Thoracic aorta (tissue), 2 donors: ENCODE measurements around the gene TMEM266. TPM values are rescaled to one million over a fixed set of nuclear protein-coding genes. Genes with fewer than 3 reads are reported as not detected.

ENCODE experiments used
- ATAC-seq: fragments of 150-250 bp; one replicate; pipeline ENCODE4 v1.8.0; 2017; ENCODE audit warnings: low read depth; ENCODE audit not compliant: insufficient number of reproducible peaks, low FRiP score
- DNase-seq: peaks from one replicate; pipeline ENCODE4 v3.0.0-alpha.2; 2020; ENCODE audit warnings: low spot score
- H3K27ac ChIP-seq, 2 donors: fragments of 200-600 bp; sonication (generic); 1 replicate in 1 of 2; 2 replicates in 1 of 2; pipeline ENCODE4 v1.5.1; 2016; ENCODE audit warnings: mild to moderate bottlenecking in 2 of 2, moderate library complexity in 2 of 2
- H3K27me3 ChIP-seq: fragments of 200-600 bp; sonication (generic); replicated peaks from 2 replicates; pipeline ENCODE4 v1.6.0; 2016; ENCODE audit warnings: mild to moderate bottlenecking; ENCODE audit not compliant: insufficient read depth
- H3K36me3 ChIP-seq: fragments of 200-600 bp; sonication (generic); one replicate; pipeline ENCODE4 v1.5.1; 2016
- H3K4me1 ChIP-seq, 2 donors: fragments of 200-600 bp; sonication (generic); 1 replicate in 1 of 2; 2 replicates in 1 of 2; pipeline versions ENCODE4 v1.5.1 to v1.6.0; 2016; ENCODE audit warnings: low read depth in 2 of 2, mild to moderate bottlenecking in 1 of 2; ENCODE audit not compliant: control insufficient read depth in 1 of 2
- H3K4me3 ChIP-seq: fragments of 200-600 bp; sonication (generic); 2 replicates; pipeline ENCODE4 v1.5.1; 2016; ENCODE audit warnings: mild to moderate bottlenecking
- H3K9me3 ChIP-seq: fragments of 200-600 bp; sonication (generic); 2 replicates; pipeline ENCODE4 v1.5.1; 2016
- total RNA-seq, 2 donors: library from RNA; depleted of rRNA; stranded (reverse); fragments of >200 nt; gene quantifications; one replicate each; pipeline versions ENCODE4 v1.1.0 to v1.2.3, GENCODE V29; 2016
- TF ChIP-seq, protein P1 (sequence below): fragments of 200-600 bp; sonication (generic); IDR thresholded peaks from one replicate; pipeline ENCODE4 v1.5.1; 2019; ENCODE audit warnings: antibody characterized with exemption

Gene TMEM266
- total RNA-seq, 2 donors from 2014 or later = not detected

DNA sequence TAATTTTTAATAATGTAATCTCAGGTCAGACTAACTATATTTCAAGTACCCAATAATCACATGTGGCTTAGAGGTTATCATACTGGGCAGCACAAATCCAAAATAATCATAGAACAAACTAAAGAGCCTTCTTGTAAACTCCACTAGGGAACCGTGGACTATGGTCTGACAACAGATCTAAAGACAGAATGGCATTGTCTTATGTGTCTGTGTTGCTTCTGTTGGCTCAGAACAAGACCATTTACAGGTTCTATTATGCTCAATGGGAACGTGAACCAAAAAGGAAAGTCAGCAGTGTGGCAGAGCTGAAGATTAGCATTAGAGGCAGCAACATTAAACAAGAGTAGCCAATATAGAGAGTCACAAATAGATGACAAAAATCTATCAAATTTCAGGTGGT lies 176.6 kb downstream of the TMEM266 start:
- no peaks in the 10 kb centered on the region for H3K27me3 ChIP-seq
- TF ChIP-seq, protein P1, sequence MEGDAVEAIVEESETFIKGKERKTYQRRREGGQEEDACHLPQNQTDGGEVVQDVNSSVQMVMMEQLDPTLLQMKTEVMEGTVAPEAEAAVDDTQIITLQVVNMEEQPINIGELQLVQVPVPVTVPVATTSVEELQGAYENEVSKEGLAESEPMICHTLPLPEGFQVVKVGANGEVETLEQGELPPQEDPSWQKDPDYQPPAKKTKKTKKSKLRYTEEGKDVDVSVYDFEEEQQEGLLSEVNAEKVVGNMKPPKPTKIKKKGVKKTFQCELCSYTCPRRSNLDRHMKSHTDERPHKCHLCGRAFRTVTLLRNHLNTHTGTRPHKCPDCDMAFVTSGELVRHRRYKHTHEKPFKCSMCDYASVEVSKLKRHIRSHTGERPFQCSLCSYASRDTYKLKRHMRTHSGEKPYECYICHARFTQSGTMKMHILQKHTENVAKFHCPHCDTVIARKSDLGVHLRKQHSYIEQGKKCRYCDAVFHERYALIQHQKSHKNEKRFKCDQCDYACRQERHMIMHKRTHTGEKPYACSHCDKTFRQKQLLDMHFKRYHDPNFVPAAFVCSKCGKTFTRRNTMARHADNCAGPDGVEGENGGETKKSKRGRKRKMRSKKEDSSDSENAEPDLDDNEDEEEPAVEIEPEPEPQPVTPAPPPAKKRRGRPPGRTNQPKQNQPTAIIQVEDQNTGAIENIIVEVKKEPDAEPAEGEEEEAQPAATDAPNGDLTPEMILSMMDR = no peak
- H3K27ac ChIP-seq = no peak overlapping the region
- H3K9me3 ChIP-seq = no peaks in the 10 kb centered on the region
- no peaks in the 10 kb centered on the region for H3K36me3 ChIP-seq
- H3K4me3 ChIP-seq = no peak overlapping the region
- H3K4me1 ChIP-seq = no peaks in the 10 kb centered on the region
- DNase-seq = no peak
- no peak for ATAC-seq

DNA sequence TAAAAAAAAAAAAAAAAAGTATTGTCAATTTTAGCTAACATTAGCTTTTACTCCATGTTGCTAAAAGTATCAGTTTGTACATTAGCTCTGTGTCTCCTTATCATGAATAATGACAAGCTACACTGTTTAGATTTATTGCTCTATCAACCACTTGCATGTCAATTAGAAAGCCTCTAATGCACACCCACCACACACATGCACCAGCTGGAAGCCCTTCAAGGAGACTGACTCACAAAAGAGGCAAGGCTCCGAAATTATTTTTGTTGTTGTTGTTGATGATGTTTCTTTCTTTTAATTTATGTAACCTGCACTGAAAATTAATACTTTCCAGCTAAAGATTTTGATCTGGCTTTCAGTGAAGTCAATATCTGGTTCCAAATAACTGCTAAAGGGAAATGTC lies 180.0 kb downstream of the TMEM266 start:
- no peak overlapping the region for H3K27ac ChIP-seq
- H3K36me3 ChIP-seq = peaks cover 9% of the 10 kb centered on the region
- TF ChIP-seq, protein P1 = no peak
- no peaks in the 10 kb centered on the region for H3K9me3 ChIP-seq
- no peaks in the 10 kb centered on the region for H3K27me3 ChIP-seq
- H3K4me1 ChIP-seq = no peaks in the 10 kb centered on the region
- ATAC-seq (no peak), DNase-seq (no peak)
- no peak overlapping the region for H3K4me3 ChIP-seq

DNA sequence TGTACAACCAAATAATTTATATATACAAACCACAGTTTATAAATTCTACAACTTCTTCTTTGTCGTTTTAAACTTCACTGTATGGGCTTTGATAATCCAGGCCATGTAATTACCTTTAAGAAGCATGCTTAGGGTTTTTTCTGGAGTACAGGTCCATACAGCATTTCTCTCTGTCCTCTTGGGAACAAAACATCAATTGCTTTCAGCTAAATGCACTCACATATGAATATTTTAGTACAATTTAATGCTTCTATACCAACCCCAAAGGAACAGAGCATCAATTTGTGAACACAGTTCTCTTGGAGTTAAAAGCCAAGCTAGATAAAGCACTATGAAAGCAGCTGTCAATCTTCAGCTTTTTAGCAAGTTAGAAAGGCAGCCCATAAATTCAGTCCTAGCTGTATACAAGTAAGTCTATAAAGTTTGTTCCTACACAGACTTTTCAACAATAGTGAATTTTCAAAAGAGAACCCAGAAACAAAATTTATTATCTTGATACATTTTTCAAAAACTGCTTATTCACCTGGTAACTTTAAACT lies 185.4 kb downstream of the TMEM266 start:
- DNase-seq (no peak), ATAC-seq (no peak)
- TF ChIP-seq, protein P1 = no peak
- H3K4me3 ChIP-seq = no peak overlapping the region
- no peaks in the 10 kb centered on the region for H3K4me1 ChIP-seq
- H3K27me3 ChIP-seq = no peaks in the 10 kb centered on the region
- H3K36me3 ChIP-seq = peaks cover 9% of the 10 kb centered on the region
- no peaks in the 10 kb centered on the region for H3K9me3 ChIP-seq
- no peak overlapping the region for H3K27ac ChIP-seq

DNA sequence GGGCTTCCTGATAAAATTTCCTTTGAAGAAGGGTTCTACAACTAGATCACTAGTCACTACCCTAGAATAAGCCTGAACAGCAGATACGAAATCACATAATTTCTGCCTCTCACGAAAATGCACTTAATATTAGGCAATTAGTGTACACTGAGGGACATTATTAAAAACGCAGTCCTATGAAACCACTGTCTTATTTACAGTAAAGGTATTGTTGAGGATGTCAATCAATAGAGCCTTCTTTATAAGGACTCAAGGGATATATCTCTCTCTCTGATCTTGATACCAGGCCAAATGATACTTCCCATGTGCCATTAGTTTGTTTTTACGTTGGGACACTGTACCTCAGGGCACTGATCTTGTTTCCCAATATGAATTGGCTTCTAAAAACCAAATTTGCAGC lies 191.9 kb downstream of the TMEM266 start:
- no peaks in the 10 kb centered on the region for H3K4me1 ChIP-seq
- no peak overlapping the region for H3K4me3 ChIP-seq
- H3K27me3 ChIP-seq = no peaks in the 10 kb centered on the region
- no peak overlapping the region for H3K27ac ChIP-seq
- TF ChIP-seq, protein P1 = no peak
- no peaks in the 10 kb centered on the region for H3K9me3 ChIP-seq
- DNase-seq = no peak
- no peaks in the 10 kb centered on the region for H3K36me3 ChIP-seq
- no peak for ATAC-seq

DNA sequence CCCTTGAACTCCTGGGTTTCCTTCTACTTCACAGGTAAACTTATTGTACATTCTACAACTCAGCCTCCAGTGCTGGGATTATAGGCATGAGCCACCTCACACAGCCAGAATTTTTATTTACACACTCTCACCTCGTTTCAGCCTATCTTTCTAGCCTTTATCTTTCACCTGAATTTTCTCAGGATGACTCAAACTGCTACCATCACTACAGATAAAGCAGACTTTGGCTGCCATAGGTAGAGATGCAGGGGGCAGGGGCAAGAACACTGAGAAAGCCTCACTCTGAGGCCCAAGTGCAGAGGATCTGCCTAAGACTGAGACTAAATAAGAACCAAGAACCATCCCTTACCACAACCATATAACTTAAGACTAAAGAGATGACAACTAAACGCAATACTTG lies 192.5 kb downstream of the TMEM266 start:
- no peak overlapping the region for H3K27ac ChIP-seq
- DNase-seq (no peak), ATAC-seq (no peak)
- H3K9me3 ChIP-seq = no peaks in the 10 kb centered on the region
- no peaks in the 10 kb centered on the region for H3K36me3 ChIP-seq
- H3K4me3 ChIP-seq = no peak overlapping the region
- TF ChIP-seq, protein P1 = no peak
- no peaks in the 10 kb centered on the region for H3K27me3 ChIP-seq
- no peaks in the 10 kb centered on the region for H3K4me1 ChIP-seq
